ENCODE results near the gene PDIA4.
"Not testable (repeated sequence)": the region's sequence is repeated elsewhere in the genome, so short reads cannot be mapped to it uniquely, and the experiment has no call there.

Gene PDIA4

DNA sequence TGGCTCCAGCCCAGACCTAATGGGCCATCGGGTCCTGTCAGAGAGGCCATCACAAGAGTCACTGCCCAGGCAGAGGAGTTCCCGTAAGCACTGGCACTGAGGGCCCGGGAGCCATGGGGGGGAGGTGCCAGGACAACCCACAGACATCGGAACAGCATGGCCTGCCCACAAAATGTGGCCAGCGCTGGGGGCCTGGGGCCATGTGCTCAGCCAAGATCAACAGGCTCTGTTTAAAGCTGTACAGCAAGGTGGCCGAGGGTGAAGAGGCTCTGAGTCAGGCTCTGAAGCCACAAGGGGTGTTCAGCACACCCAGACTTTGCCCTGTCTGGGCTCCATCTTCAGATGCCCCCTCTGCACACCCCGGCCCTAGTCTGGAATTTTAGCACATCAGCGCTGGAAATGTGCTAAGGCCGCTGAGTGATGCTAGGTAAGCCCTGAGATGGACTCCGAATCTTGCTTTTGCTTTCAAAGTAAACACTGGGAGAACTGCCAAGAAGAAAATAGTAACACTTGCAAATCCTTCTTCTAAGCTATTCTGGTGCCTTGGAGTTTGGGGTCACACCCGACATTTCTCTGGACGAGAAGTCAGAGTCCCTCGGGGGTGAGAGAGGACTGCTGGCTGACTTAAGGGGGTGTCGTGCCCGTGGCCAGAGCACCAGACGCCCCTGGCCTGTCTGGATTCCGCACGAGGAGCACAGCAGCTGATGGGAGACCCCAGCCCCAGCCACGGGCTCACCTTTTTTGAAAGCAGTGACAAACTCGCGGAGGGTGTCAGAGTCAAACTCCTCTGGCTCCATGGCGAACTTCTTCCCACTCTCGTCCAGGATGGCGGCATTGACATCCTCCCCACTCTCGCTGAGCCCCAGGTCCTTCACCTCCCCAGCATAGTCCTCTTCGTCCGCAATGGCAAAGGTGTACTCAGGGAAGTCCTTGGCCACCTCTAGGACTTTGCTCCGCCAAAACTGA, 23.6 kb downstream of the PDIA4 start:
- no peak for DNase-seq (ENCODE audit: insufficient read length, low spot score)
- no peak for FAIRE-seq

DNA sequence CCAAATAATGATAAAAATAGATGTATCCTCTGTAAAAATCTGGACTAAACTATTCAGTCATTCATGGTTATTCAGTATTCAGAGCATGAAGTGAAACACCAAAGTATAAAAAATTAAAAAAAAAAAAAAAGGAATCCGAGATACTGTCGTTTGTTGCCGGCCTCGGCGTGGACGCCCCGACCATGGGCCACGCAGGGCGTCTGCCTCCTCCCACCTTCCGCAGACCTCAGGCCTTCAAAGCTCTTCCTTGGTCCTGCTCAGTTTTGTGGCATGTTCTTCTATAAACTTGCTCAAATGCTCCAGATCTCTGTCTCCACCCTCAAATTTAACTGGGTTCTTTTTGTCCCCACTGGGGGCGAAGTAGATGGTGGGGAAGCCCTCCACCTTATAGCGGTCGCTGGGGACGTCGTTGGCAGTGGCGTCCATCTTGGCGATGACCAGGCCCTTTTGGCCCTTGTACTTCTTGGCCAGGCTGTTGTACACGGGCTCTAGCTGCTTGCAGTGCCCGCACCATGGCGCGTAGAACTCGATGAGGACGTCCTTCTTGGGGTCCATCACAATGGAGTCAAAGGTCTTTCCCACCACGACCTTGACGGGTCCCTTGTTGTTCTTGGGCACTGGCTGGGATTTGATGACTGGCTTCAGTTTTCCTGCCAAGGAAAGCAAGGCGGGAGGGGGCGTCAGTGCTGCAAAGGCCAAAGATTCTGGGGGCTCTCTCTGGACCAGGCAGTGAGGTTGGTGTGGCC, 24.6 kb downstream of the PDIA4 start:
- no peak for DNase-seq (ENCODE audit: insufficient read length, low spot score)
- FAIRE-seq: no peak

DNA sequence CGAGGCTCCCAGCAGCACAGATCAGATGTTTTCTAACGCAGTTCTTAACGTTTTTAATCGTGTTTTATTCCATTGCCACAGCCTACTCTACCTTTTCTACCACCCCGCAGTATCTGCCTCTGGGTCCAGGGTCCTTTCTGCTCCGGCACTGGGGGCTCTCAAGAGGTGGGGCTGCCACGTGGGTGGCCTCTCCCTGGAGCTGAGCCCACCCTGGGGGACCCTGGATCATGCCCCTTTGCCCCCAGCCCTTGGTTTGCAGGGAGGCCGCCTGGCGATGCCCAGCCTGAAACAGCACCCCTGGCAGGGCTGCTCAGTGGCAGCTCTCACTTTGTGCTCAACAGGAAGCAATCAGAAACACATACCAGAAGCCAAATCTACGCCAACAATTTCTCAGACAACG, 25.3 kb downstream of the PDIA4 start:
- FAIRE-seq (no peak), DNase-seq (ENCODE audit: insufficient read length, low spot score) (no peak)

DNA sequence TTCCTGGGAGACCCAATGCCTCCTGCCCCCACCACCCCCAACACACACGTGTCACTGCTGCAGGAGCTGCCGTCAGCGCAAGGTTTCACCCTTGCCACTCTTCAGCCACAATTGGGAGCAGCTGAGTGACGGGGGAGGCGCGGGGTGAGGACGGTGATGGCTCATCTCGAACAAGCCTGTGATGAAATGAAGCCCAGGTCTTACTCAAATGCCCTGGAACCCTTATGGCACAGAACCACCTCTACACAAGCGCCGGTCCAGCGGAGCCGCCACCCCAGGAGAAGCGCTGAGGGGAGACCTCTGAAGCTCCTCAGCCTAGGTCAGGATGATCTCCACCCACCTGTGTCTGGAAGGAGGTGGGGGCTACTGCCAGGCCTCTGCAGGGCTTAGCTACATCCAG, 25.7 kb downstream of the PDIA4 start:
- no peak for FAIRE-seq
- DNase-seq (ENCODE audit: insufficient read length, low spot score): no peak

DNA sequence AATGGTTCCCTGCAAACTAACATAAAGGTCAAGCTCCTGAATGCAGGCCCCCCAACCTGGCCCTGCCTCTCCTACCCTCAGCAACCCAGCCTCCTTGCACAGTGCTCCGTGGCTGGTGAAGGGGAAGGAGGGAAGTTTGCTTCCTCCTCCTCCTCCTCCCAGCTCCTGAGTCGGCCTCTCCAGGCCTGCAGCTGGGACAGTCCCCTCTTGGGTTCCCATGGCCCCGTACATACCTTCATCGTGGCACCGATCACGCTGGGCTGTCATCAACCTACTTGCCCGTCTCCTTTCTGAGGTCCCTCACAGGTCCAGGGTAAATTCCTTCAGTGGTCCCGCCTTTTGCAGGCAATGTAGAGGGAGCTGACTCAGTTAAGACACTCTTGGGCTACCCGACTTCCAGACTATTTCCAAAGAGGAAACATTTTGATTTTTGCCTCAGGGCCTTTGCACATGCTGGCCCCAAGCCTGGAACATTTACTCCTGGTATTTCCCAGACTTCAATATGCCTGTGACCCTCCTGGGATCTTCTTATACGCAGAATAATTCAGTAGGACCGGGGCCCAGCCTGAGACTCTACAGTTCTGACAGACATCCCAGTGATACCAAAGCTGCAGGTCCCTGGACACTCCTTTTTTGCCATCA, 26.8 kb downstream of the PDIA4 start:
- no peak for DNase-seq (ENCODE audit: insufficient read length, low spot score)
- FAIRE-seq: no peak

DNA sequence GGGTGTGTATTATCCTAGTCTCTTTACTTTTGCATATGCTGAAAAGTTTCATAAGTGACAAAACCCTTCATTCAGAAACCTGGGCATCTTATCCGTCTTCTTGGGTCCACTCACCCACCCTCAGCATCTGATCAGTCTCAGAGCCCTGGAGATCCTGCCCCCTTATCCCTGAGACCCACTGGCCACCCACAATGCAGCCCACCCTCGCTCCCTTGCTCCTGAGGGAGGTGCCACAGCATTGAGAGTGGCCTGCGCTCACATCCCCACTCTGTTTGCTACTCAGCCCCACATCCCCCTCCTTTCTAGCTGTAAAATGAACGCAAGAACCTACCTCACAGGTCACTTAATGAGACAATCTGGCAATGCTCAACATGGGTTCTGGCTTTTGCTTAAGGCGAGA, 27.3 kb downstream of the PDIA4 start:
- DNase-seq (ENCODE audit: insufficient read length, low spot score) (no peak), FAIRE-seq (no peak)

DNA sequence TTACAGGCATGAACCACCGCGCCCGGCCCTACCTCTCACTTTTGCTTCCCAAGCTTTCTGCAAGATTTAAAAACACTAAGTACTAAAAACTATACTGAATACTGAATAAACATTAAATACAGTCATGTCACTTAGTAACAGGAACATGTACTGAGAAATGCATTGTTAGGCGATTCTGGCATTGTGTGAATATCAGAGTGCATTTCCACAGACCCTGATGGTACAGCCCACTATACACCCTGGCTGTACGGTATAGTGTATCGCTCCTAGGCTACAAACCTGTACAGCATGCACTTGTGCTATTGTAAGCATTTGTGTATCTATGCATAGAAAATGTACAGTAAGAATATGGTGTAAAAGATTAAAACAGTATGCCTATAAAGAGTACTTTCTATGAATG, 29.1 kb downstream of the PDIA4 start:
- no peak for FAIRE-seq
- no peak for DNase-seq (ENCODE audit: insufficient read length, low spot score)

DNA sequence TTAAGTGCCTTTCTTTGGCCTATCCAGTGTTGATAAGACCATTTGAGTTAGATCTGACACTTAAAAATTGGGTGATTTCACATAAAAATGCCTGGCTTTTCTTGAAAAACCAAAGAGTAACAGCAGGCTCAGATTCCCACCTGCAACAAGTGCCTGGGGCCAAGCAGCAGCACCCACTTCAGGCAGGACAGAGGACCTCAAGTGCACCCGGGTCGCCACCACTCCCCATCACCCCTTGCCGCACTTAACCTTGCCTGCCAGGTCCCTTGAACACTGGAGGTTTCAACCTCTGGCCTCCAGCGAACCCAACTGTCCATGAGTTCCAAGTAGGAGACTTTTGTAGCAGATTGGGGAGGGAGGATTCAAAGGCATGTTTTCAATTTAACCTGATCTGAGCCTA, 30.8 kb downstream of the PDIA4 start:
- DNase-seq (ENCODE audit: insufficient read length, low spot score) (no peak), FAIRE-seq (no peak)

DNA sequence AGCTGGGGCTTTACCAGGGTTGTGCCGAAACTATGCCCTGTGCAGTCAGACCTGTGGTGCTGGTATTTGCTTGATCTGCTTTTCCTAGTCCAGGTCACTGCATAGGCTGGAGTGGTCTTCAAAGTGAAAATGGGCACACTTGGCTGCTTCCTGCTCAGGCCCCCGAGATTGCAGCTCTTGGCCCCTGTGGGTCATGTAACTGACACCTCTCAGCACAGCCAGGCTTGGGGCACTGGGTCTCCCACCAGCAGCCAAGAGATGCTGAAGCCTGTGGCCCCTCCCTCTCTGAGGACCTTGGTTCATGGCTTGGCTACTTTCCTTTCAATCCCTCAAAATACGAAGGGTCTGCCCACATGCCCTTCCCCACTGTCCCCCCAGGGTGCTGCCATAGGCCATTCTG, 33.7 kb downstream of the PDIA4 start:
- FAIRE-seq: no peak
- no peak for DNase-seq (ENCODE audit: insufficient read length, low spot score)

DNA sequence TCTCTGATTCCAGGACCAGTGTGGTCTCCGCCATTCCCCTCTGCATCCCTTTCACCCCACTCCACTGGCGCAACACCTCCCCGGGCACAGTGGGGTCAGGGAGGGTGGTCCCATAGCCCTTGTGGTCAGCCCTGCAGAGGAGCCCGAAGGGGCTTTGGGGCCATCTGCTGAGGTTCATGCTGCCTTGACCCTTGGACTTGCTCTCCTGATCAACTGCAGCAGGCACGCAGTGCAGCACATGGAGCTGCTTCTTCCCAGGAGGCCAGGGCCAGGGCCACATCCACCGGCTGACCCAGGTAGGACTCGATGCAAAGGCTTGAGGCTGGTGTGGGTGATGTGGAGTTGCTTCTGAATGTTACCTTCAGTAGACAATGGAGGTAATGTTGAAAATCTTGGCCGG, 35.1 kb downstream of the PDIA4 start:
- no peak for FAIRE-seq
- DNase-seq (ENCODE audit: insufficient read length, low spot score): no peak

DNA sequence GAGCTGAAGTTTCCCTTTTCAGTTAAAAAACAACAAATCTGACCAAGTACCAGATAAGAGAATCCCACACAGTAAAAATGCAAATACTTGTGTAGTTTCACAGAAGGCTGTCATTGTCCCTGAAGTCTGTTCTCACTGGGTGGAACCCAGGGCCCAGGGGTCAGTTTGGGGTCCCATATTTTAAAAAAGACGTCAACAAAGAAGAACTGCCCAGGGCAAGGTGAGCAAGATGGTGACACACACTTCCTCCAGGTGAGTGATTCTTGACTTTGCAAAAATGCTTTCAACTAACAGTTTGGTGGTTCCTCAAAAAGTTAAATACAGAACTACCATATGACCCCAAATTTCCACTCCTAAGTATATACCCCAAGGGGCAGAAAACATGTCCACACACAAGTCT, 36.8 kb downstream of the PDIA4 start:
- DNase-seq (ENCODE audit: insufficient read length, low spot score) (no peak), FAIRE-seq (no peak)

DNA sequence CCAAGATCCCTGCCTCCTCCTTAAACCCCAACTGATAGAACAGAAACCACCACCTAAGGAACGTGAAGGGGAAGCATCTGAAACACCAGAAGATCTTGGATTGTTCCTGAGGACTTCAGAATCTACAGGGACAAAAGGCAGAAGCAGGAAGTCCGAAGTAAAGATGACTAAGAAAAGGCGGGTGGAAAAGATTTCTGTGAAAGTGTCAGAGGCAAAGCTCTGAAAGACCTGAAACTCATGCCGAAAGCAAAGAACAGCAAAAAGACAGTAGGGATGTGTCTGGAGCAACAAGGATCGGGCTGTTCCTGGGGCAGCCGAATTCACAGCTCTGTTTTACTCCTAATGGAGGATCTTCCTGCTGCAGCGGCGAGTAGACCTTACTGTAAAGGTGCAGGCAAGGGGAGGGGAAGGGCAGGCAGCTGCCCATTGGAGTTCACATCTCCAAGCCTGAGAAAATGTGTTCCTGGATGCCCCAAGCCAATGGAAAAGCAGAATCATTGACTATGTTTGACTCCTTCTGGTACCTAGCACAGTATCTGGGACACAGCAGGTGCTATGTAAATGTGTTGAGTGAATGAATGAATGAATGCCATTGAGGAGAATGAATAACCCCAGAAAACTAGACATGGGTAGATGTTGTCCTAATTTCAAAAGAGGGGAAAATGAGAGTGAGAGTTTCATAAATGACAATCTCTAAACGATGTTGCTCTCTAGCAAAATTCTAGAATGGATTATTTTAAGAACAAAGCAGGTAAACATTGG, 40.4 kb downstream of the PDIA4 start:
- FAIRE-seq (no peak), DNase-seq (ENCODE audit: insufficient read length, low spot score) (no peak)

DNA sequence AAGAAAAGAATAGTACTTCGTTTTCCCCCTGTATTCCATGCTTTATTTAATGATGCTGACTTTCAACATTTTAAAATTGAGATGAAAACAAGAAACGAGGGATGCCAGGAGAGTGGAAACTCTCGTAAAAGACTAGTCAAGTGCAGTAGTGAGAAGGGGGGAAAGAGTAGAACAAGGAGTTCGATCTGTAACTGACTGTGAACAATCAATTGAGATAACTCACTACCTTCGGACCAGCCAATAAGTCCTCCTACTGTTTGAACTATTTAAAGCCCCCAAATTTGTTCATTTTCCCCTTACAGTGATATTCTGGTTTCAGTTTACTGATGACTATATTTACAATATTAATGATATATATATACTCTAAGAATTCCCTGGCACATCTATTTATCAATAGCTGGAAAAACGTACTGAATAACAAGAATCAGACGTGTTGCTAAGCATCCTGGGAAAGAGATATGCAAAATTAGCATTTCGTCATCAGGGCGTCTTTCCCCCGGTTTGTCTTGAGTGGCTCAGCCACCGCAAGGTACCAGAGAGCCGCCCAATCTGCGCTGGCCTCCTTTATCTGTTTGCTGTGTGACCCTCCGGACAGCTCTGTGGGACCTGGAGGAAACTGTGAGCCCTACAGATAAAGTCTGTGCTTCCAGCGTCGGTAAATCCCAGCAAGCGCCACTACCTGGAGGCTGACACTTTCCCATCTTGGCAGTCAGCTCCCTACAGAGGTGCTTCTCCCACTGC, 41.1 kb downstream of the PDIA4 start:
- no peak for FAIRE-seq
- peak; percentile 90 for DNase-seq (ENCODE audit: insufficient read length, low spot score)

DNA sequence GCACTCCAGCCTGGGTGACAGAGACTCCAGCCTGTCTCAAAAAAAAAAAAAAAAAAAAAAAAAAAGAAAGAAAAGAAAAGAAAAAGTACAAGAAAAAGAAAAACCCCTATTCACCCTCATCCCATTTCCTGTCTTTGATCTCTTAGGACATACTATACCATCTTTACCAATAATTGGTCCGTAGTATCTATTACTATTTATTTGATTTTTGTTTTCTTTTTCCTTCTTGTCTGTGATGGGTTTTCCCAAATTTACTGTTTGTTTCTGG, 41.6 kb downstream of the PDIA4 start:
- FAIRE-seq (no peak), DNase-seq (ENCODE audit: insufficient read length, low spot score) (no peak)

DNA sequence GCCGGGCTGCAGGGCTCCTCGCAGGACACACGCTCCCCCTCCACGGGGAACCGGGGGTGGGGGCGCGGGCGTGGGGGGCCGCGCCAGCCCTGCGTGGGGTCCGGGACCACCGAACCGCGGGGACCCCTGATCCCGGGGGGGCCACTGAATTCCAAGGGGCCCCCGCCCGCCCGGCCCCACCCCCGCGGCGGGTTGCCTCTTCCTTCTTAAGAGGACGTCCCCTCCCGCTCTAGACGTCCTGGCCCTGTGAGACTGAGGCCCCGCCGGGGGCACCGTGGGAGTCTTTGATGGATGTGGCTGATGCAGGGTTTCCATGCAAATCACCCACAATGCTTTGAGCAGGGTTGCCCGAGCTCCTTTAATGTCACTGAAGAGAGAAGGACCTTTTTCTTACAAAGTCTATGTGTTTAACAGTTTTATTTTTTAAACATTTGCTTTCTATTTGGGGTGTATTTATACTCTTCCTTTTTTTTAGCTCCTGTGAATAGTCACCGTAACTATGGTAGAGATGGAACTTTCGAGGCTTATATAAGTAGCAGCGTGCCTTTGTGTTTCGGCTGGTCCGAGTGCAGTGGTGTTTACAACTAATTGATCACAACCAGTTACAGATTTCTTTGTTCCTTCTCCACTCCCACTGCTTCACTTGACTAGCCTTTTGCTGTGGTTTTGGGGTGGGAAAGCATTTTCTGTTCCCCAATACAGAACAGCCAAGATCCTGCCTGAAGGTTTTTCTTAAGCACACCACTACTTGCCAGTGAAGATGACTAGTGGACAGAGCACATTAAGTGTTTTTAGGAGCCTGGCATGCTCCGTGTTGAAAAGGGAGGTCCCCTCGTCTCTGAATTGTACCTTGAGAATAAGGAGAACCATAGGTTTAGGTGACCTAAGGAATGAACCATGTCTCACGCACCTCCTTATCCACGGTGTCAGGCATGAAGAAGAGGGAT, 44.8 kb downstream of the PDIA4 start:
- DNase-seq (ENCODE audit: insufficient read length, low spot score) (peak; percentile 78), FAIRE-seq (no peak)

DNA sequence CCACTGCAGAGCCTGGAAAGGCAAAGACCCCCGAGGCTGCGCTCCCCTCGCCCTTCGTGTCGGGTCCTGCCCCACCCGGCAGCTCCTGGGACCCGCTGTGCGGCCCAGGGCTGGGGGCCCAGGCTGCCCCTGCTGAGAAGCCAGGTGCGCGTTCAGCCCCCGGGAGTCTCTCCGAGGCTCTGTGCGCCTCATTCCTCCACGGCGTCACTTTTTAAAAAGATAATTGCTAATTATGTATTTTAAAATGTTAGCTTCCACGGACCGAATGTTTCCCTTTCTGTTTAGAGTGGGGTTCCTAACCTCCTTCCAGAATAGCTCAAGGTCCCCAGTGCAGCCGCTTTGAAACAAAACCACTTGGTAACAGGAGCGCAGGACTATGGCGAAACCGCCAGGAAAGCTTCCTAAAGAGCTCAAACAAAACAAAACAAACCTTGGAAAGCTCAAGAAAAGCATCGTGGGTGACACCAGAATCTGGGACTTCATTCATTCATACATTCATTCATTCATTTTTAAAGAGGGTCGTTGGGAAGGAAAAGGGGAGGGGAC, 45.6 kb downstream of the PDIA4 start:
- FAIRE-seq: no peak
- DNase-seq (ENCODE audit: insufficient read length, low spot score): no peak

DNA sequence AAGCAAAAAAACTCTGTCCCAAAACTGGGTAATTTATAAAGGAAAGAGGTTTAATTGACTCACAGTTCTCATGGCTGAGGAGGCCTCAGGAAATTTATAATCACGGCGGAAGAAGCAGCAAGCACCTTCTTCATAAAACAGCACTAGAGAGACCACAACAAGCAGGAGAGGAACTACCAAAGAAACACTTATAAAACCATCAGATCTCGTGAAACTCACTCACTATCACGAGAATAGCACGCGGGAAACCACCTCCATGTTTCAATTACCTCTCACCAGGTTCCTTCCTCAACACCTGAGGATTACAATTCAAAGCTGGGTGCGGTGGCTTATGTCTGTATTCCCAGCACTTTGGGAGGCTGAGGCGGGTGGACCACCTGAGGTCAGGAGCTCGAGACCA, 48.5 kb downstream of the PDIA4 start:
- no peak for DNase-seq (ENCODE audit: insufficient read length, low spot score)
- FAIRE-seq: no peak

DNA sequence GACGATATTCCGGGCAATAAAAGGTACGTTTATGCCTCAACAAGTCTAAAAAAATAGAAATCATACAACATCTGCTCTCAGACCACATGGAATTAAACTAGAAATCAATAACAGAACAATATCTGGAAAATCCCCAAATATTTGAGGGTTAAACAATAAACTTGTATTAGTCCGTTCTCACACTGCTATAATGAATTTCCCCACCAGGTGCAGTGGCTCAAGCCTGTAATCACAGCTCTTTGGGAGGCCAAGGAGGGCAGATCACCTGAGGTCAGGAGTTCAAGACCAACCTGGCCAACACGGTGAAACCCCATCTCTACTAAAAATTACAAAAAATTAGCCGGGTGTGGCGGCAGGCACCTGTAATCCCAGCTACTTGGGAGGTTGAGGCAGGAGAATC, 49.2 kb downstream of the PDIA4 start:
- not testable (repeated sequence) for DNase-seq (ENCODE audit: insufficient read length, low spot score); FAIRE-seq

DNA sequence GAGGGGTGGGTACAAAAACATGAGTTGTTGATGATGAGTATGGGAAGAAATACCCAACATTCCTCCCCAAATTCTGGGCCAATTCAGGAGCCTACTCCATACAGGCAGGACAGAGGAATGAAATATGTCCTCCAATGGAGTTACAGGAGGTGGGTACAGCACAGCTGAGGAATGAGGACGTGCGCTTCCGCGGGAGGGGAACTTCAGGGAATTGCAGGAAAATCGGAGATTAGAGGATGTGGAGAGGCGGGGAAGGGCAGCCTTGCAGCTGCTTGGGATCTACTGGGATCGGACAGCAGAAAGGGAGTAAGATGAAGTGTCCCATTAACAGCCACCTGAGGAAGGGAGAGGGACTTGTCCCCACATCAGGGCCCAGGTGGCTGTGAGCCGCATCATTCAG, 50.2 kb downstream of the PDIA4 start:
- DNase-seq (ENCODE audit: insufficient read length, low spot score) (no peak), FAIRE-seq (no peak)

Measured in HTR-8/SVneo (cell line).